ENCODE measurements around the gene FER.
"Not testable (repeated sequence)": the region's sequence is repeated elsewhere in the genome, so short reads cannot be mapped to it uniquely, and the experiment has no call there.

FER gene

DNA sequence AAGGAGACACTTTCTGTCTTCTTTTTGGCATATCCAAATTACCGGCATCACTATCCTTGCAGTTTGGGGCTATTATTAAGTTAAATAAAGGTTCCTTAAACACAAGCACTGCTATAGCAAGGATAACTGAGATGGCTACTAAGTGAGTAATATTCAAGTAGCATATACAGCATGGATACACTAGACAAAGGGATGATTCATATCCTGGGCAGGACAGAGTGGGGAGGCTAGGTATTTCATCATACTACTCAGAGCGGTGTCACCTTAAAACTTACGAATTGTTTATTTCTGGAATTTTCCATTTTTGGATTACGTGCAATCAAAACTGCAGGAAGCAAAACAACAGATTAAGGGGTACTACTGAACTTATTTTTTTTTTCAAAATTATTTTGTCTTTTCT lies 54.1 kb downstream of the FER start:
- DNase-seq: no peak

GRCh38 chr5:108810717-108811116 lies 63.0 kb downstream of the FER start:
- DNase-seq: no peak

- DNase-seq: no peak
Observed at GRCh38 chr5:108813673-108814072, 66.0 kb downstream of the FER start.

- DNase-seq: no peak
Observed at GRCh38 chr5:108814551-108814950, 66.9 kb downstream of the FER start.

DNA sequence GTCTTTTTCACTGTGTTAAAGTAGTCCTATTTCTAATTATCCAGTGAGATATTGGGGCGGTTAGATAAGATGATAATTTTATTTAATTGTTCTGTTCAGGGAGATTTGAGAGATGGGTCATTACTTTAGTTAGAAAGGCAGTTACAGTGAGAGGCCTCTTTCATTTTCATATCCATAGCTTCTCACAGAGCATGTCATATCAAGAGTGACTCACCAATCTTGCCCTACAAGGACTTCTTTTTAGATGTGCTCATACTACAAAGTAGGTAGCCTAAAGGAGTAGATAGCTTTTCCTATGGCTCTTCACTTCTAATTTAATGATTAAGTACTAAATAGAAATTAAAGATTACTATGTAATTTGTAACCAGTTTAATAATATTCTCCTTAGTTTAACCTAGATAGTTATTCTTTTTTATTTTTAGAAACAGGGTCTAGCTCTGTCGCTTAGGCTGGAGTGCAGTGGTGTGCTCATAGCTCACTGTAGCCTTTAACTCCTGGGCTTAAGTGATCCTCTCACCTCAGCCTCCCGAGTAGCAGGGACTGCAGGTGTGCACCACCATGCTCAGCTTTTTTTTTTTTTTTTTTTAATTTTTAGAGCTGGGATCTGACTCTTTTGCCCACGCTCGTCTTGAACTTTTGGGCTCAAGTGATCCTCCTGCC lies 71.0 kb downstream of the FER start:
- DNase-seq: no peak

DNA sequence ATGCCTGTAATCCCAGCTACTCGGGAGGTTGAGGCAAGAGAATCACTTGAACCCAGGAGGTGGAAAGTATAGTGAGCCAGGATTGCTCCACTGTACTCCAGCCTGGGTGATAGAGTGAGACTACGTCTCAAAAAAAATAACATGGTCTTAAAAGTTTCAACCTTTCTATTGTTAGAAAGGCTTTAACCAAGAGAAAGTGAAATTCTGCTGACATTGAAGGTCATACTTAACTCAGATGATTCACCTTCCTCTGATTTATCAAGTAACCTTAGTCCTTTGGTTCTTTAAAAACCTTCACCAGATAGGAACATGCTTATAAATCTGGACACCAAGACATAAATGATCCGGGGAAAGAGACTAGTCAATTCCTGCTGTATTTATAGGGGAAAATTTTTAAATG lies 73.3 kb downstream of the FER start:
- no peak for DNase-seq

GRCh38 chr5:108822211-108822947 lies 74.7 kb downstream of the FER start:
- DNase-seq: no peak

- DNase-seq: no peak
Observed at GRCh38 chr5:108827131-108827530, 79.4 kb downstream of the FER start.

GRCh38 chr5:108830705-108831276 lies 83.1 kb downstream of the FER start:
- DNase-seq: no peak

DNA sequence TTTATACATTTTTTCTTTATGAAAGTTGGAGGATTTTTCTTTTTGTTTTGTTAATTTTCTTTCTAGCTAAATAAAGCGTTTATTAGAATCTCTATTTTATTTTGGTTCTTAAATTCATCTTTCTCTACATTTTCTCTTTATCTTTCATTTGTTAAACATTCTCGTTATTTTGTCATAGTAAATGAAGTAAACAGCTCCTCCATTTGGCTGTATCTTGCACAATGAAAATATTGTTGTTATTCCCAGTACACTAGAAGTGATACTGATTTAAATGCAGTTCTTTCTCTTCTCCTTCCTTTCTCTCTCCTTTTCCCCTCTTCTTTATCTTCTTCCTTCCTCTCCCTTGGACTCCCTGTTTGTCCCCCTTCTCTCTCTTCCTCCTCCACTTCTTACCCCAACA lies 88.8 kb downstream of the FER start:
- no peak for DNase-seq

DNA sequence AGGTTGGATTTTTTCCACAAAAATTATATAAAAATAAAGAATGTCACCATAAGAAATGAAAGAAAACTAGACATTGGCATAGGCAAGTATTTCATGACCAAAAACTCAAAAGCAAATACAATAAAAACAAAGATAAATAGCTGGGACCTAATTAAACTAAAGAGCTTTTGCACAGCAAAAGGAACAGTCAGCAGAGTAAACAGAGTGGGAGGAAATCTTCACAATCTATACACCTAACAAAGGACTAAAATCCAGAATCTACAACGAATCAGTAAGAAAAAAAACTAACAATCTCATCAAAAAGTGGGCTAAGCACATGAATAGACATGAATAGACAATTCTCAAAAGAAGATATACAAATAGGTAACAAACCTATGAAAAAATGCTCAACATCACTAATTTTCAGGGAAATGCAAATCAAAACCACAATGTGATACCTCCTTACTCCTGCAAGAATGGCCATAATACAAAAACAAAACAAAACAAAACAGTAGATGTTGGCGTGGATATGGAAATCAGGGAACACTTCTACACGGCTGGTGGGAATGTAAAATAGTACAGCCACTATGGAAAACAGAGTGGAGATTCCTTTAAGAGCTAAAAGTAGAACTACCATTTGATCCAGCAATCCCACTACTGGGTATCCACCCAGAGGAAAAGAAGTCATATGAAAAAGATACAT lies 94.7 kb downstream of the FER start:
- DNase-seq: not testable (repeated sequence)

GRCh38 chr5:108851129-108851528 lies 103.4 kb downstream of the FER start:
- DNase-seq: not testable (repeated sequence)

DNA sequence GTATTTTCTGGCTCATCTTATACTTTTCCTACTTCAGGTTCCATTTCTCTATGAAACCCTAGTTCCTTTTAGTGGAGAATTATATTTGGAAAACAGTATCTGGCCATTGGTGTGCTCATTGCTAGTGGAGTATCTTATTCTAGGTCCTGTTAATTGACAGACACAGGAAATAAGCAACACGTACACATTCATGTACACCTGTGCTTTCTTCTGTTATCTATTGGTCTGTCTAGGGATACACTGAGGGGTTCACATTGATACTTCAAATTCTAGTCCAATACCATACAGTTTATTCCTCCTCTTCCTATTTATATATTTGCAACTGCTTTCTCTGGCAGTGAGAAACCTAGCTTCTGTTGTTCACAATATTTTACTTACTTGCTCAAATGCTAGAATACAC lies 110.2 kb downstream of the FER start:
- no peak for DNase-seq

DNA sequence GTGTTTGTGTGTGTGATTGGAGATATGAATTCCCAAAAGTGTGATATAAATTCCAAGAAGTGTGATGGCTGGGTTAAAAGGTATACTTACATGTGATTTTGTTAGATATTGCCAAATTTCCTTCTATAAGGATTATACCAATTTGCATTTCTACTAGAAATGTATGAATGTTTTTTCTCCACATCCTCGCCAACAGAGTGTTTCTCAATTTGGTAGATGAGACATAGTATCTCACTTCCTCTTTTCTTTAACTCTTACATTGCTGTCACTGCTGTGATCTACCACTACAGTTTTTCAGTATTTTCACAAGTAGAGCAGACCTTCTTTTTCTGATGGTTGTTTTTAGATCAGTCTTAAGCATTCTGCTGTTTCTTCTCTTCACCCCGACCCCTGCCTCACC lies 111.3 kb downstream of the FER start:
- DNase-seq: no peak

DNA sequence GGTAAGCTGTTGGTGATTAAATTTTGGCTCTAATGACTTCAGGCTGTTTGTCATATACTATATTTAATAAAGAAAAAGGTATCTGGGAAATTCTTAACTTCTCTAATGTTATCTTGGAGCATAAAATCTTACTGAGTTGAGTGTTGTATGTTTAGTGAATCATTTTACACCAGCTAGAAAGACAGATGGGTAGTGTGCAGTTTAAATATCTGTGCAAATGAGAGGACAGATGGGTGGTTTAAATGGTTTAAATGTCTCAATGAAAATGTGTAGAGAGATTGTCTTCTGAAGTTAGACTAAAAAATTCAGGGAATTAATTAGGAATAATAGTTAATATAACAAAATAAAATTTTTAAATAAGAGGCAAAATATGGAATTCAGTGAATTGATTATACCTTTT lies 114.5 kb downstream of the FER start:
- DNase-seq: no peak

DNA sequence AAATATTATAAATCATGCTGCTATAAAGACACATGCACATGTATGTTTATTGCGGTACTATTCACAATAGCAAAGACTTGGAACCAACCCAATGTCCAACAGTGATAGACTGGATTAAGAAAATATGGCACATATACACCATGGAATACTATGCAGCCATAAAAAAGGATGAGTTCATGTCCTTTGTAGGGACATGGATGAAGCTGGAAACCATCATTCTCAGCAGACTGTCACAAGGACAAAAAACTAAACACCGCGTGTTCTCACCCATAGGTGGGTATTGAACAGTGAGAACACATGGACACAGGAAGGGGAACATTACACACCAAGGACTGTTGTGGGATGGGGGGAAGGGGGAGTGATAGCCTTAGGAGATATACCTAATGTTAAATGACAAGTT lies 118.4 kb downstream of the FER start:
- not testable (repeated sequence) for DNase-seq

DNA sequence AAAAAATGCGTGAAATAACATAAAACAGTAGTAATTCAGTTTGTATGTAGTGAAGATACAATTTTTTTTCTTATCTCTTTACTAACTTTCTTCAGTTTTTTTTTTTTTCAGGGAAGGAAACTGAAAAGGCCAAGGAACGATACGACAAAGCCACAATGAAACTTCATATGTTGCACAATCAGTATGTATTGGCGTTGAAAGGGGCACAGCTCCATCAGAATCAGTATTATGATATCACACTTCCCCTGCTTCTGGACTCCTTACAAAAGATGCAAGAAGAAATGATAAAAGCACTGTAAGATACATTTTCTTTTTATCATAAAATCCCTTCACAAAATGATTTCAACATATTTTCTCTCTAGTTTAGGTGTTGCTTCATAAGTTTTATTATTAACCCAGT lies 120.0 kb downstream of the FER start:
- no peak for DNase-seq

DNA sequence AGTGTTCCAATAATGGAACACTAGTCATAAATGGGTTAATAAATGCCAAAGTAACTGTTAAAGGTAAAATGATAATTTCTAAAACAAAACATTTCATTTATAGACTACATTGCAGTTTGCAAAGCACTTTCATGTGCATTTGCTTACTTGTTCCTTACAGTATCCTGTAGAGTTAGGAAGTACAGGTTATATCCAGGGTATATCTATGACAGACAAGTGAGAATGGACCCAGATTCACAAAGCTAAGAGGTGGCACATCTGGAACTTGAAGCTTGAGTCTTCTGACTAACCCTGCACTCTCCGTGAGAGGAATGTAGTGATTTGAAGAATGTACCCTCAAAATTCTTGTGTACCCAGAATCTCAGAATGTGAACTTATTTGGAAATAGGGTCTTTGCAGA lies 121.4 kb downstream of the FER start:
- DNase-seq: no peak

DNA sequence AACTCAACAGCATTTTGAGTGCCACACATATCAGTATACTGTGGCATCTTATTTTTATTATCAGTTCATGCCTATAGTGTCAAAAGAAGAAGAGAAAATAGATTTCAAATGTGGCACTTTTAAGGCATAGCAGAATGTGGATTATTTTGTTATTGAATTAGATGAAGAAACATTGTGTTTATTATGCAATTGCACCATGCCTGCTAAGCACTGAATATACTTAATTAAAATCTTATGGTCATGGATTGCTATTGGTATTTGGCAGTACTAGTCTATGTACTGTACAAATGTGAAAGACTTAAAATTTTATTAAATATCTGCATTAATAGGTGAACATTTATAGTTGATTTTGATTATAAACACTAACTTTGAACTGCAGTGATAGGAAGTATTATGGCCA lies 128.8 kb downstream of the FER start:
- DNase-seq: no peak

GRCh38 chr5:108878756-108879155 lies 131.1 kb downstream of the FER start:
- DNase-seq: no peak

GRCh38 chr5:108881133-108881532 lies 133.4 kb downstream of the FER start:
- no peak for DNase-seq

DNA sequence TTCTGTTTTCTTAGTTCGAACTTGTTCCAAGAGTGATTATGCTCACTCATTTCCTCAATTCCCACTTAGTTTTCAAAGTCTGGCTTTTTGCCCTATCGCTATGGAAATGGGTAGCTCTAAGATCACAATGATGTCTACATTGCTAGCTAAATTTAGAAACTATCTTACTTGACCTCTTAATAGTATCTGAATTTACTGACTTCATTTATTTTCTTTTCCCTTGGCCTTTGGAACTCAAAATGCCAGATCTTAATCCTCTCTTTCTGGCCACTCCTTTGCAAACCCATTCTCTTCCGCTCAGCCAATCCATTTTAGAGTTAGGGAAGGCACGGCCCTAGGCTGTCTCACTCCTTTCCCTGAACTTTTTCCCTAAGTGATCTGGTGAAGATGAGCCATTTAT lies 137.0 kb downstream of the FER start:
- DNase-seq: no peak

DNA sequence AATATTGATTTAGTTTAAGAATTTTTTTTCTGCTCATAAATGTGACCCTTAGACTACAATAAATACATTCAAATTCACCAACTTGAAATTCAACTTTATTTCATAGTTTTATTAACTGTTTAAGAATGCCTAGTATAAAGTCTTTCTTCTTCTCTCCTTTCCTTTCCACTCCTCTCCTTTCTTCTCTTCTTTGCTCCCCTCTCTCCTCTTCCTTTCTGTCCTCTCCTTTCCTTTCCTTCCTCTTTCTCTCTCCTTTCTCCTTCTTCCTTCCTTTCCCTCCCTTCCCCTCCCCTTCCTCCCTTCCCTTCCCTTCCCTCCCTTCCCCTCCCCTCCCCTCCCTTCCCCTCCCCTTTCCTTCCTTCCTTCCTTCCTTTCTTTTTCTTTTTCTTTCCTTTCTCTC lies 150.6 kb downstream of the FER start:
- no peak for DNase-seq

GRCh38 chr5:108898707-108899106 lies 151.0 kb downstream of the FER start:
- DNase-seq: no peak

All from stimulated activated naive CD4-positive, alpha-beta T cell (primary cell).